ENCODE measurements around the gene ANTXR1.

GRCh38 chr2:69032336-69032735 lies 19.4 kb downstream of the ANTXR1 start:
- TF ChIP-seq BCL11A (IDR thresholded peaks at IDR 0.05; ENCODE audit: low read depth in 2 of 2, low read length in 2 of 2): no peak
- TF ChIP-seq CTCF (IDR thresholded peaks at IDR 0.05; ENCODE audit: control extremely low read depth in 1 of 3, insufficient read depth in 1 of 3, low read depth in 1 of 3, low read length in 3 of 3): no peak
- no peak for TF ChIP-seq NANOG (IDR thresholded peaks at IDR 0.05; ENCODE audit: insufficient read depth, low read depth, low read length, poor library complexity, severe bottlenecking)
- no peak for TF ChIP-seq POLR2A (IDR thresholded peaks at IDR 0.05; ENCODE audit: control extremely low read depth in 1 of 2, low read depth in 2 of 2, low read length in 2 of 2)
- TF ChIP-seq POLR2AphosphoS5 (IDR thresholded peaks at IDR 0.05; ENCODE audit: low read depth, low read length): no peak
- TF ChIP-seq EZH2 (IDR thresholded peaks at IDR 0.05; ENCODE audit: low read depth, low read length, severe bottlenecking): no peak
- TF ChIP-seq CBX5 (IDR thresholded peaks at IDR 0.05; ENCODE audit: low read depth, low read length): no peak
- no peak for TF ChIP-seq JUN (IDR thresholded peaks at IDR 0.05; ENCODE audit: low read depth, low read length)
- TF ChIP-seq EP300 (IDR thresholded peaks at IDR 0.05; ENCODE audit: borderline replicate concordance in 1 of 2, low read depth in 2 of 2, low read length in 2 of 2): no peak

All from H1 (cell line).